Fibroblast of the aortic adventitia (primary cell): ENCODE results near the gene HSPA12A. TPM values are rescaled to one million over a fixed set of nuclear protein-coding genes. Genes with fewer than 3 reads are reported as not detected.

Experiments used
- DNase-seq: peaks from one replicate; pipeline ENCODE4 v3.0.0-alpha.2; 2010; ENCODE audit warnings: low read depth
- H3K4me3 ChIP-seq: 2 replicates; pipeline ENCODE4 v1.5.1; 2011; ENCODE audit warnings: low read depth, mild to moderate bottlenecking, control low read depth, low read length, moderate library complexity
- CTCF ChIP-seq: IDR thresholded peaks from 2 replicates; pipeline ENCODE4 v1.5.1; 2011; ENCODE audit warnings: mild to moderate bottlenecking, low read length, control low read depth, inconsistent platforms; ENCODE audit not compliant: insufficient read depth
- total RNA-seq: library from RNA; depleted of rRNA; stranded (reverse); fragments of >200 nt; gene quantifications from 2 replicates; pipeline ENCODE4 v1.2.3, GENCODE V29; 2012; ENCODE audit warnings: low replicate concordance

Gene HSPA12A
- total RNA-seq, 1 donor = 10.3 TPM

GRCh38 chr10:116771101-116771958 is 29.0 kb upstream of the HSPA12A start:
- no peak for TF ChIP-seq CTCF
- H3K4me3 ChIP-seq = no peak overlapping the region
- DNase-seq = peak; percentile 82

- H3K4me3 ChIP-seq = no peak overlapping the region
- no peak for DNase-seq
- no peak for TF ChIP-seq CTCF
Observed at GRCh38 chr10:116770281-116770680, 27.9 kb upstream of the HSPA12A start.

- no peak overlapping the region for H3K4me3 ChIP-seq
- peak; percentile 31 for DNase-seq
- no peak for TF ChIP-seq CTCF
Observed at GRCh38 chr10:116769791-116770190, 27.4 kb upstream of the HSPA12A start.

GRCh38 chr10:116769368-116769767 is 27.0 kb upstream of the HSPA12A start:
- no peak overlapping the region for H3K4me3 ChIP-seq
- no peak for DNase-seq
- TF ChIP-seq CTCF = no peak

- no peak for TF ChIP-seq CTCF
- no peak for DNase-seq
- H3K4me3 ChIP-seq = no peak overlapping the region
Observed at GRCh38 chr10:116768786-116769185, 26.4 kb upstream of the HSPA12A start.

GRCh38 chr10:116766837-116767634 is 24.7 kb upstream of the HSPA12A start:
- peak; percentile 58 for DNase-seq
- H3K4me3 ChIP-seq = no peak overlapping the region
- no peak for TF ChIP-seq CTCF
